BLaER1 treated with 17β-estradiol and CSF1 and Interleukin-3, amounts not matched to agents 10 nM and 100 nM (cell line): ENCODE results near the gene OR6S1.

Source experiments
- H3K27ac ChIP-seq, 11 experiments: shearing (Covaris generic); formaldehyde crosslinking; 2 replicates each; pipeline ENCODE4 v1.8.1; 2022
- H3K27me3 ChIP-seq, 11 experiments: shearing (Covaris generic); formaldehyde crosslinking; 2 replicates each; pipeline ENCODE4 v1.8.1; 2022
- H3K36me3 ChIP-seq, 11 experiments: shearing (Covaris generic); formaldehyde crosslinking; 2 replicates each; pipeline ENCODE4 v1.8.1; 2022
- H3K4me1 ChIP-seq, 10 experiments: shearing (Covaris generic); formaldehyde crosslinking; 2 replicates each; pipeline ENCODE4 v1.8.1; 2022
- H3K4me2 ChIP-seq, 11 experiments: shearing (Covaris generic); formaldehyde crosslinking; 2 replicates each; pipeline ENCODE4 v1.8.1; 2022
- H3K4me3 ChIP-seq, 10 experiments: shearing (Covaris generic); formaldehyde crosslinking; 2 replicates each; pipeline ENCODE4 v1.8.1; 2022
- H3K9ac ChIP-seq, 11 experiments: shearing (Covaris generic); formaldehyde crosslinking; 2 replicates each; pipeline ENCODE4 v1.8.1; 2022
- H3K9me3 ChIP-seq, 11 experiments: shearing (Covaris generic); formaldehyde crosslinking; replicated peaks in 1 of 11; 2 replicates each; pipeline ENCODE4 v1.8.1; 2022
- H4K20me1 ChIP-seq, 11 experiments: shearing (Covaris generic); formaldehyde crosslinking; 2 replicates each; pipeline ENCODE4 v1.8.1; 2022
- Cebpa-rat ChIP-seq, 11 experiments: shearing (Covaris generic); IDR thresholded peaks; 2 replicates each; pipeline ENCODE4 v1.8.1; 2022

OR6S1 gene

GRCh38 chr14:20683125-20683890 lies 41.8 kb upstream of the OR6S1 start:
- H3K9me3 ChIP-seq = no peaks in the 10 kb centered on the region
- peak overlapping the region; percentile 86 to 98 (median 94) for H3K27ac ChIP-seq
- H3K4me1 ChIP-seq = peaks cover 33 to 44% (median 39%) of the 10 kb centered on the region in 10 experiments
- H3K36me3 ChIP-seq = no peaks in the 10 kb centered on the region
- TF ChIP-seq Cebpa-rat (IDR thresholded peaks at IDR 0.05) = no peak
- no peaks in the 10 kb centered on the region for H4K20me1 ChIP-seq
- H3K4me2 ChIP-seq = peak overlapping the region; percentile 87 to 99 (median 95)
- H3K9ac ChIP-seq = peak overlapping the region; percentile 87 to 96 (median 93)
- peak overlapping the region; percentile 69 to 84 (median 77) for H3K4me3 ChIP-seq
- H3K27me3 ChIP-seq = no peaks in the 10 kb centered on the region

GRCh38 chr14:20682435-20683124 lies 41.1 kb upstream of the OR6S1 start:
- no peaks in the 10 kb centered on the region for H3K36me3 ChIP-seq
- H3K9ac ChIP-seq = peak overlapping the region; percentile 87 to 96 (median 93)
- no peak for TF ChIP-seq Cebpa-rat (IDR thresholded peaks at IDR 0.05)

GRCh38 chr14:20682127-20682434 lies 40.6 kb upstream of the OR6S1 start:
- Histone ChIP-seq H3K36me3 (no peaks in the 10 kb centered on the region), H3K27me3 (no peaks in the 10 kb centered on the region), H3K27ac (peak overlapping the region; percentile 86 to 98 (median 94)), H4K20me1 (no peaks in the 10 kb centered on the region), H3K9me3 (no peaks in the 10 kb centered on the region), H3K4me1 (peaks cover 33 to 44% (median 39%) of the 10 kb centered on the region in 10 experiments), H3K9ac (peak overlapping the region; percentile 87 to 96 (median 93)), H3K4me3 (peak overlapping the region; percentile 69 to 84 (median 77)), H3K4me2 (peak overlapping the region; percentile 87 to 99 (median 95))
- no peak for TF ChIP-seq Cebpa-rat (IDR thresholded peaks at IDR 0.05)

More at GRCh38 chr14:20682435-20683124, 41.1 kb upstream of the OR6S1 start:
- peak overlapping the region; percentile 69 to 84 (median 77) for H3K4me3 ChIP-seq
- no peaks in the 10 kb centered on the region for H3K9me3 ChIP-seq
- no peaks in the 10 kb centered on the region for H3K27me3 ChIP-seq
- peak overlapping the region; percentile 86 to 98 (median 94) for H3K27ac ChIP-seq
- peaks cover 33 to 44% (median 39%) of the 10 kb centered on the region in 10 experiments for H3K4me1 ChIP-seq
- H3K4me2 ChIP-seq = peak overlapping the region; percentile 87 to 99 (median 95)
- no peaks in the 10 kb centered on the region for H4K20me1 ChIP-seq

- Histone ChIP-seq H3K27ac (peak overlapping the region; percentile 86 to 98 (median 94)), H3K4me1 (peaks cover 33 to 44% (median 39%) of the 10 kb centered on the region in 10 experiments), H3K9me3 (no peaks in the 10 kb centered on the region), H3K9ac (peak overlapping the region; percentile 87 to 96 (median 93)), H3K27me3 (no peaks in the 10 kb centered on the region), H3K4me3 (peak overlapping the region; percentile 69 to 84 (median 77)), H4K20me1 (no peaks in the 10 kb centered on the region), H3K4me2 (peak overlapping the region; percentile 87 to 99 (median 95)), H3K36me3 (no peaks in the 10 kb centered on the region)
- TF ChIP-seq Cebpa-rat (IDR thresholded peaks at IDR 0.05) = no peak; a peak in 2 of 22 replicates
Observed at GRCh38 chr14:20681348-20682126, 40.0 kb upstream of the OR6S1 start.

- Histone ChIP-seq H3K4me3 (peak overlapping the region; percentile 69 to 84 (median 77)), H3K36me3 (no peaks in the 10 kb centered on the region)
Observed at GRCh38 chr14:20680843-20681347, 39.4 kb upstream of the OR6S1 start.

GRCh38 chr14:20680363-20680762 lies 38.9 kb upstream of the OR6S1 start:
- Histone ChIP-seq H3K9me3 (no peaks in the 10 kb centered on the region), H3K36me3 (no peaks in the 10 kb centered on the region), H3K27ac (peak overlapping the region in 9 of 11 experiments; percentile 86 to 98 (median 94); a peak in 18 of 22 replicates), H3K4me3 (peak overlapping the region; percentile 69 to 84 (median 77); a peak in 19 of 20 replicates), H4K20me1 (no peaks in the 10 kb centered on the region), H3K4me2 (peak overlapping the region; percentile 87 to 99 (median 95)), H3K9ac (peak overlapping the region; percentile 87 to 96 (median 93); a peak in 21 of 22 replicates), H3K27me3 (no peaks in the 10 kb centered on the region), H3K4me1 (peaks cover 24 to 36% (median 34%) of the 10 kb centered on the region in 10 experiments)
- no peak for TF ChIP-seq Cebpa-rat (IDR thresholded peaks at IDR 0.05)

More at GRCh38 chr14:20680843-20681347, 39.4 kb upstream of the OR6S1 start:
- Histone ChIP-seq H3K9me3 (no peaks in the 10 kb centered on the region), H3K4me1 (peaks cover 29 to 41% (median 38%) of the 10 kb centered on the region in 10 experiments), H4K20me1 (no peaks in the 10 kb centered on the region), H3K27ac (peak overlapping the region; percentile 86 to 98 (median 94); a peak in 21 of 22 replicates), H3K27me3 (no peaks in the 10 kb centered on the region), H3K9ac (peak overlapping the region; percentile 87 to 96 (median 93)), H3K4me2 (peak overlapping the region; percentile 87 to 99 (median 95))
- TF ChIP-seq Cebpa-rat (IDR thresholded peaks at IDR 0.05) = no peak

- Histone ChIP-seq H3K9ac (no peak overlapping the region), H3K4me1 (peaks cover 19 to 31% (median 29%) of the 10 kb centered on the region in 10 experiments), H3K9me3 (no peaks in the 10 kb centered on the region), H3K4me3 (peak overlapping the region in 5 of 10 experiments; percentile 69 to 84 (median 77); a peak in 4 of 20 replicates), H4K20me1 (no peaks in the 10 kb centered on the region), H3K36me3 (no peaks in the 10 kb centered on the region), H3K4me2 (peak overlapping the region; percentile 87 to 99 (median 95)), H3K27ac (no peak overlapping the region; a peak in 1 of 22 replicates), H3K27me3 (no peaks in the 10 kb centered on the region)
- no peak for TF ChIP-seq Cebpa-rat (IDR thresholded peaks at IDR 0.05)
Observed at GRCh38 chr14:20679907-20680306, 38.4 kb upstream of the OR6S1 start.

GRCh38 chr14:20676072-20676471 lies 34.6 kb upstream of the OR6S1 start:
- Histone ChIP-seq H3K4me3 (no peak overlapping the region), H3K27ac (no peak overlapping the region), H3K4me1 (peaks cover 17 to 19% (median 18%) of the 10 kb centered on the region in 10 experiments), H3K9me3 (peaks cover 0 to 8% (median 0%) of the 10 kb centered on the region in 11 experiments; a peak in 4 of 22 replicates), H3K36me3 (no peaks in the 10 kb centered on the region), H3K27me3 (no peaks in the 10 kb centered on the region), H3K9ac (no peak overlapping the region), H3K4me2 (no peak overlapping the region), H4K20me1 (no peaks in the 10 kb centered on the region)
- no peak for TF ChIP-seq Cebpa-rat (IDR thresholded peaks at IDR 0.05)
